Keratinocyte (primary cell): Measurements from ENCODE around the gene WASF2. TPM values are rescaled to one million over a fixed set of nuclear protein-coding genes. Genes with fewer than 3 reads are reported as not detected.

ENCODE experiments used
- DNase-seq: peaks from one replicate; pipeline ENCODE4 v3.0.0-alpha.2; 2011; ENCODE audit warnings: low read depth, missing footprints, low spot score
- FAIRE-seq: peaks from 2 replicates; lab custom pipeline; 2011; peaks lifted over from hg19 to GRCh38; lab: Jason Lieb, UNC
- H2AFZ ChIP-seq: 2 replicates; pipeline ENCODE4 v1.6.0; 2012; ENCODE audit warnings: low read length, control low read depth, inconsistent platforms; ENCODE audit not compliant: control insufficient read depth
- H3K27ac ChIP-seq: 2 replicates; pipeline ENCODE4 v1.5.1; 2011; ENCODE audit warnings: low read length; ENCODE audit not compliant: control insufficient read depth, insufficient read depth
- H3K27me3 ChIP-seq: 3 replicates; pipeline ENCODE4 v1.6.0; 2011; ENCODE audit warnings: low read length; ENCODE audit not compliant: control insufficient read depth, insufficient read depth; ENCODE audit errors: extremely low read depth
- H3K36me3 ChIP-seq, 2 experiments: 2 replicates in 1 of 2; 3 replicates in 1 of 2; pipeline ENCODE4 v1.5.1; 2011; ENCODE audit warnings: low read length in 2 of 2, mild to moderate bottlenecking in 1 of 2; ENCODE audit not compliant: control insufficient read depth in 2 of 2, insufficient read depth in 2 of 2; ENCODE audit errors: extremely low read depth in 1 of 2
- H3K4me1 ChIP-seq: 3 replicates; pipeline ENCODE4 v1.5.1; 2011; ENCODE audit warnings: low read length; ENCODE audit not compliant: control insufficient read depth, insufficient read depth; ENCODE audit errors: extremely low read depth
- H3K4me2 ChIP-seq: 3 replicates; pipeline ENCODE4 v1.6.0; 2011; ENCODE audit warnings: low read depth, low read length; ENCODE audit not compliant: control insufficient read depth, insufficient read depth; ENCODE audit errors: extremely low read depth
- H3K4me3 ChIP-seq, 3 experiments: fragments of 200-600 bp in 1 of 3; sonication (generic) in 1 of 3; 2 replicates in 2 of 3; 3 replicates in 1 of 3; pipeline ENCODE4 v1.5.1; 2011 to 2016; ENCODE audit warnings: low read length in 3 of 3, mild to moderate bottlenecking in 3 of 3, control low read depth in 2 of 3, inconsistent platforms in 1 of 3, low read depth in 1 of 3, mixed read lengths in 1 of 3, mixed run types in 1 of 3, moderate library complexity in 1 of 3; ENCODE audit not compliant: control insufficient read depth in 2 of 3, insufficient read depth in 2 of 3; ENCODE audit errors: extremely low read depth in 1 of 3
- H3K79me2 ChIP-seq: 2 replicates; pipeline ENCODE4 v1.6.0; 2012; ENCODE audit warnings: low read length; ENCODE audit not compliant: control insufficient read depth, insufficient read depth
- H3K9ac ChIP-seq: 3 replicates; pipeline ENCODE4 v1.6.0; 2011; ENCODE audit warnings: low read length; ENCODE audit not compliant: control insufficient read depth, insufficient read depth; ENCODE audit errors: extremely low read depth
- H3K9me1 ChIP-seq: 3 replicates; pipeline ENCODE4 v1.6.0; 2011; ENCODE audit warnings: low read length; ENCODE audit not compliant: control insufficient read depth, insufficient read depth; ENCODE audit errors: extremely low read depth
- H3K9me3 ChIP-seq: 2 replicates; pipeline ENCODE4 v1.5.1; 2012; ENCODE audit warnings: low read depth, low read length; ENCODE audit not compliant: control insufficient read depth
- H4K20me1 ChIP-seq: 3 replicates; pipeline ENCODE4 v1.6.0; 2011; ENCODE audit warnings: low read length; ENCODE audit not compliant: control insufficient read depth, insufficient read depth; ENCODE audit errors: extremely low read depth
- EZH2 ChIP-seq: IDR thresholded peaks from one replicate; pipeline ENCODE4 v1.6.1; 2012; ENCODE audit warnings: inconsistent platforms, mild to moderate bottlenecking, low read length, moderate library complexity
- dilution Hi-C: fragments of 300-500 bp; cut with MboI; formaldehyde crosslinking; loops from one replicate; pipeline ENCODE4 v1.7.0; 2020; ENCODE audit warnings: low sequenced_read_pairs; ENCODE audit not compliant: extremely low pct_ligation_motif_present
- polyA plus RNA-seq, 5 experiments: library from polyadenylated mRNA; depleted of rRNA in 3 of 5; stranded (reverse) in 3 of 5; stranded (forward) in 1 of 5; unstranded in 1 of 5; fragments of >200 nt; gene quantifications; 1 replicate in 1 of 5; 2 replicates in 3 of 5; 3 replicates in 1 of 5; pipeline versions ENCODE4 v1.2.1 to v1.2.3, GENCODE V29; 2011 to 2012; ENCODE audit warnings: missing spikeins in 2 of 5, low read depth in 1 of 5, low replicate concordance in 1 of 5
- TF ChIP-seq, protein P1 (sequence below), 3 experiments: IDR thresholded peaks in 1 of 3; conservative IDR thresholded peaks in 1 of 3; optimal IDR thresholded peaks in 1 of 3; 2 replicates in 2 of 3; 3 replicates in 1 of 3; pipeline versions ENCODE3 to v1.5.1; 2011; ENCODE audit warnings: low read length in 3 of 3, mild to moderate bottlenecking in 3 of 3, moderate library complexity in 2 of 3, control low read depth in 1 of 3, inconsistent platforms in 1 of 3; ENCODE audit not compliant: insufficient read depth in 2 of 3; ENCODE audit errors: extremely low read depth in 1 of 3

The WASF2 gene
- polyA plus RNA-seq, 1 donor (not counting 4 experiments of a cell fraction or from before 2014, with no cell fraction given) = 42.9 TPM

DNA sequence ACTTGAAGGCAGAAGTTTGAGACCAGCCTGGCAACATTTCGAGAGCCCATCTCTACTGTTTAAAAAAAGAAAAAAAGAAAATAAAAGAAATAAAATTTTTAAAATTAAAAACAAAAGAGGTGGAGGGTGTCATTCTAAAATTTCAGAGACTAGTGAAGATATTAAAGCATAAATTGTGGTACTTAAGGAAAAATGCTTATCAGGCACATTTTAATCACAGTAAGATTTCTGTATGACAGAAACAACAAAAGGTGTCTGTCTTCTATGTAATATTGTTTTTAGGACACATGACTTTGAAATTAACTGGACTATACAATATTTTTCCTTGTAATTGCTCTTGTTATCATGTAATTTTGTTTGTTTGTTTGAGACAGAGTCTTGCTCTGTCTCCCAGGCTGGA lies 4.6 kb downstream of the WASF2 start:
- dilution Hi-C loops = no loop called here
- Histone ChIP-seq H2AFZ (no peak overlapping the region), H3K4me2 (no peak overlapping the region), H3K36me3 (no peaks in the 10 kb centered on the region), H3K9ac (no peak overlapping the region), H3K27ac (no peak overlapping the region), H3K4me1 (peaks cover 29% of the 10 kb centered on the region), H3K27me3 (no peaks in the 10 kb centered on the region), H3K9me1 (no peaks in the 10 kb centered on the region), H3K79me2 (peaks cover 85% of the 10 kb centered on the region), H4K20me1 (no peaks in the 10 kb centered on the region), H3K9me3 (no peaks in the 10 kb centered on the region), H3K4me3 (no peak overlapping the region)
- TF ChIP-seq, protein P1, sequence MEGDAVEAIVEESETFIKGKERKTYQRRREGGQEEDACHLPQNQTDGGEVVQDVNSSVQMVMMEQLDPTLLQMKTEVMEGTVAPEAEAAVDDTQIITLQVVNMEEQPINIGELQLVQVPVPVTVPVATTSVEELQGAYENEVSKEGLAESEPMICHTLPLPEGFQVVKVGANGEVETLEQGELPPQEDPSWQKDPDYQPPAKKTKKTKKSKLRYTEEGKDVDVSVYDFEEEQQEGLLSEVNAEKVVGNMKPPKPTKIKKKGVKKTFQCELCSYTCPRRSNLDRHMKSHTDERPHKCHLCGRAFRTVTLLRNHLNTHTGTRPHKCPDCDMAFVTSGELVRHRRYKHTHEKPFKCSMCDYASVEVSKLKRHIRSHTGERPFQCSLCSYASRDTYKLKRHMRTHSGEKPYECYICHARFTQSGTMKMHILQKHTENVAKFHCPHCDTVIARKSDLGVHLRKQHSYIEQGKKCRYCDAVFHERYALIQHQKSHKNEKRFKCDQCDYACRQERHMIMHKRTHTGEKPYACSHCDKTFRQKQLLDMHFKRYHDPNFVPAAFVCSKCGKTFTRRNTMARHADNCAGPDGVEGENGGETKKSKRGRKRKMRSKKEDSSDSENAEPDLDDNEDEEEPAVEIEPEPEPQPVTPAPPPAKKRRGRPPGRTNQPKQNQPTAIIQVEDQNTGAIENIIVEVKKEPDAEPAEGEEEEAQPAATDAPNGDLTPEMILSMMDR (optimal IDR thresholded peaks at IDR 0.05 in 1 of 3, IDR thresholded peaks at IDR 0.05 in 1 of 3, conservative IDR thresholded peaks at IDR 0.05 in 1 of 3; ENCODE audit: extremely low read depth in 1 of 3, insufficient read depth in 2 of 3, low read length in 3 of 3) = no peak
- TF ChIP-seq EZH2 = no peak
- FAIRE-seq (no peak), DNase-seq (no peak)

DNA sequence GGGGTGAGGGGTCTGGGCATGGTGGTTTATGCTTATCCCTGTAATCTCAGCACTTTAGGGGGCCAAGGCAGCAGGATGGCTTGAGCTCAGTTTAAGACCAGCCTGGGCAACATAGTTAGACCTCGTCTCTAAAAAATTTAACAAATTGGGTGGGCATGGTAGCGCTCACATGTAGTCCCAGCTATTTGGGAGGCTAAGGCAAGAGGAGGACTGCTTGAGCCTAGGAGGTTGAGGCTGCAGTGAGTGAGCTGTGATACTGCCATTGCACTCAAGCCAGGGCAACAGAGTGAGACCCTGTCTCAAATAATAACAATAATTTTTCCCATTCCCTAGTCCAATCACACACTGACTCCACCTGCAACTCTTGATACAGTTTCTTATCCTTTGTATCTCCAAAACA lies 6.3 kb downstream of the WASF2 start:
- Histone ChIP-seq H3K4me1 (peaks cover 29% of the 10 kb centered on the region), H3K27me3 (no peaks in the 10 kb centered on the region), H3K9ac (no peak overlapping the region), H4K20me1 (no peaks in the 10 kb centered on the region), H3K27ac (no peak overlapping the region), H3K79me2 (peaks cover 89% of the 10 kb centered on the region), H3K4me3 (no peak overlapping the region), H2AFZ (no peak overlapping the region), H3K9me3 (no peaks in the 10 kb centered on the region), H3K36me3 (no peaks in the 10 kb centered on the region), H3K9me1 (no peaks in the 10 kb centered on the region), H3K4me2 (no peak overlapping the region)
- DNase-seq (no peak), FAIRE-seq (no peak)
- TF ChIP-seq, protein P1 (optimal IDR thresholded peaks at IDR 0.05 in 1 of 3, IDR thresholded peaks at IDR 0.05 in 1 of 3, conservative IDR thresholded peaks at IDR 0.05 in 1 of 3; ENCODE audit: extremely low read depth in 1 of 3, insufficient read depth in 2 of 3, low read length in 3 of 3) = no peak
- TF ChIP-seq EZH2 = no peak
- dilution Hi-C loops = no loop called here
